Measurements from ENCODE around the gene TMEM139. TPM values are rescaled to one million over a fixed set of nuclear protein-coding genes. Genes with fewer than 3 reads are reported as not detected.

The TMEM139 gene
- total RNA-seq, 6 experiments from 2014 or later = 0.25 TPM; not detected in 5

GRCh38 chr7:143299346-143299745, 14.6 kb downstream of the TMEM139 start:
- no peak overlapping the region for H3K4me3 Mint-ChIP-seq
- peaks cover 58% of the 10 kb centered on the region for H3K4me1 Mint-ChIP-seq (ENCODE audit: low read depth)
- H3K27ac Mint-ChIP-seq = peak overlapping the region; percentile 30; the same call in 1 of the 2 replicates
- peaks cover 56% of the 10 kb centered on the region for H3K36me3 Mint-ChIP-seq (ENCODE audit: low read depth)
- no peaks in the 10 kb centered on the region for H3K27me3 Mint-ChIP-seq (ENCODE audit: insufficient read depth)
- TF ChIP-seq CTCF (IDR thresholded peaks at IDR 0.05) = no peak
- DNase-seq = peak; percentile 74
- H3K9me3 Mint-ChIP-seq = no peaks in the 10 kb centered on the region

GRCh38 chr7:143299840-143300239, 15.1 kb downstream of the TMEM139 start:
- Mint-ChIP-seq H3K4me1 (ENCODE audit: low read depth) (peaks cover 54% of the 10 kb centered on the region), H3K9me3 (no peaks in the 10 kb centered on the region), H3K4me3 (no peak overlapping the region), H3K27me3 (ENCODE audit: insufficient read depth) (no peaks in the 10 kb centered on the region), H3K36me3 (ENCODE audit: low read depth) (peaks cover 56% of the 10 kb centered on the region), H3K27ac (no peak overlapping the region)
- no peak for DNase-seq
- peak; percentile 67 for TF ChIP-seq CTCF (IDR thresholded peaks at IDR 0.05)

- peak; percentile 55 for DNase-seq
- Mint-ChIP-seq H3K4me1 (ENCODE audit: low read depth) (peaks cover 40% of the 10 kb centered on the region), H3K27me3 (ENCODE audit: insufficient read depth) (no peaks in the 10 kb centered on the region; the same call in 1 of the 2 replicates), H3K9me3 (no peaks in the 10 kb centered on the region), H3K36me3 (ENCODE audit: low read depth) (peaks cover 61% of the 10 kb centered on the region), H3K4me3 (no peak overlapping the region), H3K27ac (peak overlapping the region; percentile 19; the same call in 1 of the 2 replicates)
- TF ChIP-seq CTCF (IDR thresholded peaks at IDR 0.05) = no peak
Measured at GRCh38 chr7:143300959-143301935, 16.5 kb downstream of the TMEM139 start.

GRCh38 chr7:143303733-143304132, 19.0 kb downstream of the TMEM139 start:
- peaks cover 73% of the 10 kb centered on the region for H3K36me3 Mint-ChIP-seq (ENCODE audit: low read depth)
- no peak for TF ChIP-seq CTCF (IDR thresholded peaks at IDR 0.05)
- H3K27me3 Mint-ChIP-seq (ENCODE audit: insufficient read depth) = no peaks in the 10 kb centered on the region; the same call in 1 of the 2 replicates
- H3K4me1 Mint-ChIP-seq (ENCODE audit: low read depth) = peaks cover 28% of the 10 kb centered on the region
- H3K9me3 Mint-ChIP-seq = no peaks in the 10 kb centered on the region
- no peak overlapping the region for H3K4me3 Mint-ChIP-seq
- no peak overlapping the region for H3K27ac Mint-ChIP-seq
- no peak for DNase-seq

- TF ChIP-seq CTCF (IDR thresholded peaks at IDR 0.05) = no peak
- Mint-ChIP-seq H3K27ac (no peak overlapping the region), H3K9me3 (no peaks in the 10 kb centered on the region), H3K4me1 (ENCODE audit: low read depth) (peaks cover 18% of the 10 kb centered on the region), H3K36me3 (ENCODE audit: low read depth) (peaks cover 68% of the 10 kb centered on the region), H3K4me3 (no peak overlapping the region), H3K27me3 (ENCODE audit: insufficient read depth) (no peaks in the 10 kb centered on the region; the same call in 1 of the 2 replicates)
- DNase-seq = no peak
Measured at GRCh38 chr7:143304938-143305337, 20.2 kb downstream of the TMEM139 start.
